Keratinocyte (primary cell): ENCODE data around the gene HECTD4. TPM values are rescaled to one million over a fixed set of nuclear protein-coding genes. Genes with fewer than 3 reads are reported as not detected.

Source experiments
- DNase-seq: peaks from one replicate; pipeline ENCODE4 v3.0.0-alpha.2; 2011; ENCODE audit warnings: low read depth, missing footprints, low spot score
- FAIRE-seq: peaks from 2 replicates; lab custom pipeline; 2011; peaks lifted over from hg19 to GRCh38; lab: Jason Lieb, UNC
- H2AFZ ChIP-seq: 2 replicates; pipeline ENCODE4 v1.6.0; 2012; ENCODE audit warnings: low read length, control low read depth, inconsistent platforms; ENCODE audit not compliant: control insufficient read depth
- H3K27ac ChIP-seq: 2 replicates; pipeline ENCODE4 v1.5.1; 2011; ENCODE audit warnings: low read length; ENCODE audit not compliant: control insufficient read depth, insufficient read depth
- H3K27me3 ChIP-seq: 3 replicates; pipeline ENCODE4 v1.6.0; 2011; ENCODE audit warnings: low read length; ENCODE audit not compliant: control insufficient read depth, insufficient read depth; ENCODE audit errors: extremely low read depth
- H3K36me3 ChIP-seq, 2 experiments: 2 replicates in 1 of 2; 3 replicates in 1 of 2; pipeline ENCODE4 v1.5.1; 2011; ENCODE audit warnings: low read length in 2 of 2, mild to moderate bottlenecking in 1 of 2; ENCODE audit not compliant: control insufficient read depth in 2 of 2, insufficient read depth in 2 of 2; ENCODE audit errors: extremely low read depth in 1 of 2
- H3K4me1 ChIP-seq: 3 replicates; pipeline ENCODE4 v1.5.1; 2011; ENCODE audit warnings: low read length; ENCODE audit not compliant: control insufficient read depth, insufficient read depth; ENCODE audit errors: extremely low read depth
- H3K4me2 ChIP-seq: 3 replicates; pipeline ENCODE4 v1.6.0; 2011; ENCODE audit warnings: low read depth, low read length; ENCODE audit not compliant: control insufficient read depth, insufficient read depth; ENCODE audit errors: extremely low read depth
- H3K4me3 ChIP-seq, 3 experiments: fragments of 200-600 bp in 1 of 3; sonication (generic) in 1 of 3; 2 replicates in 2 of 3; 3 replicates in 1 of 3; pipeline ENCODE4 v1.5.1; 2011 to 2016; ENCODE audit warnings: low read length in 3 of 3, mild to moderate bottlenecking in 3 of 3, control low read depth in 2 of 3, inconsistent platforms in 1 of 3, low read depth in 1 of 3, mixed read lengths in 1 of 3, mixed run types in 1 of 3, moderate library complexity in 1 of 3; ENCODE audit not compliant: control insufficient read depth in 2 of 3, insufficient read depth in 2 of 3; ENCODE audit errors: extremely low read depth in 1 of 3
- H3K79me2 ChIP-seq: 2 replicates; pipeline ENCODE4 v1.6.0; 2012; ENCODE audit warnings: low read length; ENCODE audit not compliant: control insufficient read depth, insufficient read depth
- H3K9ac ChIP-seq: 3 replicates; pipeline ENCODE4 v1.6.0; 2011; ENCODE audit warnings: low read length; ENCODE audit not compliant: control insufficient read depth, insufficient read depth; ENCODE audit errors: extremely low read depth
- H3K9me1 ChIP-seq: 3 replicates; pipeline ENCODE4 v1.6.0; 2011; ENCODE audit warnings: low read length; ENCODE audit not compliant: control insufficient read depth, insufficient read depth; ENCODE audit errors: extremely low read depth
- H3K9me3 ChIP-seq: 2 replicates; pipeline ENCODE4 v1.5.1; 2012; ENCODE audit warnings: low read depth, low read length; ENCODE audit not compliant: control insufficient read depth
- H4K20me1 ChIP-seq: 3 replicates; pipeline ENCODE4 v1.6.0; 2011; ENCODE audit warnings: low read length; ENCODE audit not compliant: control insufficient read depth, insufficient read depth; ENCODE audit errors: extremely low read depth
- EZH2 ChIP-seq: IDR thresholded peaks from one replicate; pipeline ENCODE4 v1.6.1; 2012; ENCODE audit warnings: inconsistent platforms, mild to moderate bottlenecking, low read length, moderate library complexity
- dilution Hi-C: fragments of 300-500 bp; cut with MboI; formaldehyde crosslinking; loops from one replicate; pipeline ENCODE4 v1.7.0; 2020; ENCODE audit warnings: low sequenced_read_pairs; ENCODE audit not compliant: extremely low pct_ligation_motif_present
- polyA plus RNA-seq, 5 experiments: library from polyadenylated mRNA; depleted of rRNA in 3 of 5; stranded (reverse) in 3 of 5; stranded (forward) in 1 of 5; unstranded in 1 of 5; fragments of >200 nt; gene quantifications; 1 replicate in 1 of 5; 2 replicates in 3 of 5; 3 replicates in 1 of 5; pipeline versions ENCODE4 v1.2.1 to v1.2.3, GENCODE V29; 2011 to 2012; ENCODE audit warnings: missing spikeins in 2 of 5, low read depth in 1 of 5, low replicate concordance in 1 of 5
- TF ChIP-seq, protein P1 (sequence below), 3 experiments: IDR thresholded peaks in 1 of 3; conservative IDR thresholded peaks in 1 of 3; optimal IDR thresholded peaks in 1 of 3; 2 replicates in 2 of 3; 3 replicates in 1 of 3; pipeline versions ENCODE3 to v1.5.1; 2011; ENCODE audit warnings: low read length in 3 of 3, mild to moderate bottlenecking in 3 of 3, moderate library complexity in 2 of 3, control low read depth in 1 of 3, inconsistent platforms in 1 of 3; ENCODE audit not compliant: insufficient read depth in 2 of 3; ENCODE audit errors: extremely low read depth in 1 of 3

The HECTD4 gene
- polyA plus RNA-seq, 1 donor (not counting 4 experiments of a cell fraction or from before 2014, with no cell fraction given): 7.5 TPM

DNA sequence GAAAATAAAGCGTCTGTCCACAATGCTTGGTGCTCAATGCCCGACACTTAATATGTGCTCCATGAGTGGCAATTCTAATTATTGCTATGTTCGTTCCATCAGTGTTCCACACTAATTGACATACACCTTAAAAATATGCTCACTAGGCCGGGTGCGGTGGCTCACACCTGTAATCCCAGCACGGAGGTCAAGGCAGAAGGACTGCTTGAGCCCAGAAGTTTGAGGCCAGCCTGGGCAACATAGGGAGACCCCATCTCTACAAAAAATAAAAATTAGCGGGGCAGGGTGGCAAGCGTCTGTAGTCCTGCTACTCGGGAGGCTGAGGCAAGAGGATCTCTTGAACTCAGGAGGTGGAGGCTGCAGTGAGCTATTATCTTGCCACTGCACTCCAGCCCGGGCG is 635 bp upstream of the HECTD4 start:
- H2AFZ ChIP-seq: peak overlapping the region; percentile 89
- dilution Hi-C loops: no loop called here
- H3K9me1 ChIP-seq: peaks cover 3% of the 10 kb centered on the region
- H3K4me3 ChIP-seq: peak overlapping the region; percentile 48 to 72 (median 69)
- H4K20me1 ChIP-seq: no peaks in the 10 kb centered on the region
- H3K4me2 ChIP-seq: peak overlapping the region; percentile 81
- FAIRE-seq (no peak), DNase-seq (no peak)
- H3K27me3 ChIP-seq: no peaks in the 10 kb centered on the region
- H3K9ac ChIP-seq: peak overlapping the region; percentile 71
- no peaks in the 10 kb centered on the region for H3K36me3 ChIP-seq
- H3K9me3 ChIP-seq: no peaks in the 10 kb centered on the region
- H3K79me2 ChIP-seq: peaks cover 30% of the 10 kb centered on the region
- TF ChIP-seq EZH2: no peak
- TF ChIP-seq, protein P1, sequence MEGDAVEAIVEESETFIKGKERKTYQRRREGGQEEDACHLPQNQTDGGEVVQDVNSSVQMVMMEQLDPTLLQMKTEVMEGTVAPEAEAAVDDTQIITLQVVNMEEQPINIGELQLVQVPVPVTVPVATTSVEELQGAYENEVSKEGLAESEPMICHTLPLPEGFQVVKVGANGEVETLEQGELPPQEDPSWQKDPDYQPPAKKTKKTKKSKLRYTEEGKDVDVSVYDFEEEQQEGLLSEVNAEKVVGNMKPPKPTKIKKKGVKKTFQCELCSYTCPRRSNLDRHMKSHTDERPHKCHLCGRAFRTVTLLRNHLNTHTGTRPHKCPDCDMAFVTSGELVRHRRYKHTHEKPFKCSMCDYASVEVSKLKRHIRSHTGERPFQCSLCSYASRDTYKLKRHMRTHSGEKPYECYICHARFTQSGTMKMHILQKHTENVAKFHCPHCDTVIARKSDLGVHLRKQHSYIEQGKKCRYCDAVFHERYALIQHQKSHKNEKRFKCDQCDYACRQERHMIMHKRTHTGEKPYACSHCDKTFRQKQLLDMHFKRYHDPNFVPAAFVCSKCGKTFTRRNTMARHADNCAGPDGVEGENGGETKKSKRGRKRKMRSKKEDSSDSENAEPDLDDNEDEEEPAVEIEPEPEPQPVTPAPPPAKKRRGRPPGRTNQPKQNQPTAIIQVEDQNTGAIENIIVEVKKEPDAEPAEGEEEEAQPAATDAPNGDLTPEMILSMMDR (optimal IDR thresholded peaks at IDR 0.05 in 1 of 3, IDR thresholded peaks at IDR 0.05 in 1 of 3, conservative IDR thresholded peaks at IDR 0.05 in 1 of 3; ENCODE audit: extremely low read depth in 1 of 3, insufficient read depth in 2 of 3, low read length in 3 of 3): no peak
- H3K27ac ChIP-seq: no peak overlapping the region
- peaks cover 7% of the 10 kb centered on the region for H3K4me1 ChIP-seq

DNA sequence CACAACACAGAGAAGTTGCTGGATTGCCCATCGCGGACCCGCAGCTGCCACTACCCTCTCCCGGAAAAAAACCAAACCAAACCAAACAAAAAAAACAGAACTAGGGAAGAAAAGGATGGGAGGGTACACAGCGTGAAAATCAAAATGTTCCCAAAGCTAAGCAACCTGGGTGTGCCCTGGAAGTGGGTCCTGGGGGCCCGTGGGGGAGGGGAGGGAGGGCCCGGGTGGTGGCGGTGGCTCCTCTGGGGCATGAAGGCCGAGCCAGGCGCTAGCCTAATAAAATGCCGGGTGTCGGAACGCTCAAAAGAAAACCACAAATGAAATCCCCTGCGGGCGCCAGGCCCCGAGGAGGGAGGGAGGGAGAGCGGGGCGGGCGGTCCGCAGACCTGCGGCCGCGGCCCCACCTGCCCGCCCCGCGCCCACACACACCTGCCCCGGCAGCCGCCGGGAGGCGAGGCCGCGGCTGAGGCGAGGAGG is 787 bp downstream of the HECTD4 start:
- DNase-seq (no peak), FAIRE-seq (no peak)
- dilution Hi-C loops: no loop called here
- Histone ChIP-seq H3K4me3 (peak overlapping the region; percentile 48 to 72 (median 69)), H3K27me3 (no peaks in the 10 kb centered on the region), H3K79me2 (peaks cover 42% of the 10 kb centered on the region), H2AFZ (peak overlapping the region; percentile 46), H4K20me1 (no peaks in the 10 kb centered on the region), H3K9me3 (no peaks in the 10 kb centered on the region), H3K9me1 (peaks cover 3% of the 10 kb centered on the region), H3K36me3 (no peaks in the 10 kb centered on the region), H3K4me1 (peaks cover 7% of the 10 kb centered on the region), H3K4me2 (peak overlapping the region; percentile 96), H3K9ac (peak overlapping the region; percentile 77), H3K27ac (peak overlapping the region; percentile 60)
- TF ChIP-seq, protein P1 (optimal IDR thresholded peaks at IDR 0.05 in 1 of 3, IDR thresholded peaks at IDR 0.05 in 1 of 3, conservative IDR thresholded peaks at IDR 0.05 in 1 of 3; ENCODE audit: extremely low read depth in 1 of 3, insufficient read depth in 2 of 3, low read length in 3 of 3): no peak
- TF ChIP-seq EZH2: no peak
